SK-N-MC (cell line): ENCODE measurements around the gene PEAK1.

Experiments used
- EZH2 ChIP-seq: fragments of 200-600 bp; sonication (generic); IDR thresholded peaks from one replicate; pipeline ENCODE4 v1.6.1; 2017; ENCODE audit warnings: antibody characterized with exemption
- POLR2AphosphoS5 ChIP-seq: IDR thresholded peaks from 2 replicates; pipeline ENCODE4 v1.6.1; 2012; ENCODE audit warnings: mild to moderate bottlenecking, low read depth, low read length, borderline replicate concordance

GRCh38 chr15:77140220-77140619, 279.7 kb downstream of the PEAK1 start:
- no peak for TF ChIP-seq POLR2AphosphoS5
- TF ChIP-seq EZH2: no peak
